IMR-90 (cell line): ENCODE data around the gene MBD2. TPM values are rescaled to one million over a fixed set of nuclear protein-coding genes. Genes with fewer than 3 reads are reported as not detected.

ENCODE experiments used
- ATAC-seq: fragments of 200-7000 bp; cut with Tn5 transposase; 2 replicates; pipeline ENCODE4 v1.9.1; 2020; ENCODE audit warnings: low read depth, mild to moderate bottlenecking, moderate library complexity
- BruUV-seq: library from RNA; stranded (reverse); fragments of 400-500 nt; replicated peaks from 2 replicates; lab custom pipeline; 2021; lab: Mats Ljungman, UMichigan
- CTCF ChIA-PET: fragments of 300-600 bp; formaldehyde crosslinking; extraction: SDS; loops from one replicate; lab custom pipeline; 2021; ENCODE audit warnings: antibody characterized with exemption; lab: Yijun Ruan, JAX
- POLR2A ChIA-PET: fragments of 300-600 bp; sonication (Branson Sonifier 250); formaldehyde crosslinking; loops from one replicate; lab custom pipeline; 2022; ENCODE audit warnings: antibody characterized with exemption; ENCODE audit not compliant: unreplicated experiment; lab: Charles Lee
- DNase-seq: peaks from one replicate; pipeline ENCODE4 v3.0.0; 2013
- H2AFZ ChIP-seq: replicated peaks from 2 replicates; pipeline ENCODE3; 2013; ENCODE audit warnings: low read length, mild to moderate bottlenecking; ENCODE audit not compliant: poor library complexity
- H2AK5ac ChIP-seq: 2 replicates; pipeline ENCODE4 v1.6.1; 2013; ENCODE audit warnings: low read depth, low read length, inconsistent platforms
- H2AK9ac ChIP-seq: replicated peaks from 2 replicates; pipeline ENCODE3; 2013; ENCODE audit warnings: mild to moderate bottlenecking, low read depth, low read length, moderate library complexity; ENCODE audit not compliant: poor library complexity
- H2BK120ac ChIP-seq: 2 replicates; pipeline ENCODE4 v1.6.1; 2013; ENCODE audit warnings: low read depth, low read length, inconsistent platforms
- H2BK15ac ChIP-seq: 3 replicates; pipeline ENCODE4 v1.6.1; 2013; ENCODE audit warnings: low read depth, low read length, inconsistent platforms
- H2BK20ac ChIP-seq: 2 replicates; pipeline ENCODE4 v1.6.1; 2013; ENCODE audit warnings: low read depth, mild to moderate bottlenecking, inconsistent platforms, low read length, moderate library complexity
- H2BK5ac ChIP-seq: 2 replicates; pipeline ENCODE4 v1.6.1; 2013; ENCODE audit warnings: mild to moderate bottlenecking, low read depth, low read length, inconsistent platforms; ENCODE audit not compliant: poor library complexity, severe bottlenecking
- H3K14ac ChIP-seq: replicated peaks from 2 replicates; pipeline ENCODE4 v1.6.1; 2013; ENCODE audit warnings: low read depth, low read length, inconsistent platforms
- H3K18ac ChIP-seq: 2 replicates; pipeline ENCODE4 v1.6.1; 2013; ENCODE audit warnings: low read depth, low read length, control low read depth
- H3K23ac ChIP-seq: 2 replicates; pipeline ENCODE4 v1.6.1; 2013; ENCODE audit warnings: low read depth, low read length, inconsistent platforms
- H3K27ac ChIP-seq: 2 replicates; pipeline ENCODE4 v1.5.1; 2013; ENCODE audit warnings: mild to moderate bottlenecking, control low read depth, low read length; ENCODE audit not compliant: insufficient read depth
- H3K27me3 ChIP-seq: 2 replicates; pipeline ENCODE4 v1.6.1; 2013; ENCODE audit warnings: low read length; ENCODE audit not compliant: control insufficient read depth, insufficient read depth
- H3K36me3 ChIP-seq: 2 replicates; pipeline ENCODE4 v1.6.1; 2013; ENCODE audit warnings: low read length, mixed read lengths; ENCODE audit not compliant: control insufficient read depth, insufficient read depth
- H3K4ac ChIP-seq: 2 replicates; pipeline ENCODE4 v1.6.1; 2013; ENCODE audit warnings: low read depth, low read length, inconsistent platforms
- H3K4me1 ChIP-seq: 2 replicates; pipeline ENCODE4 v1.6.1; 2013; ENCODE audit warnings: low read length, mixed read lengths; ENCODE audit not compliant: control insufficient read depth, insufficient read depth
- H3K4me2 ChIP-seq: 2 replicates; pipeline ENCODE4 v1.6.1; 2013; ENCODE audit warnings: low read depth, mild to moderate bottlenecking, control low read depth, low read length, moderate library complexity
- H3K4me3 ChIP-seq: 2 replicates; pipeline ENCODE4 v1.5.1; 2013; ENCODE audit warnings: low read depth, mild to moderate bottlenecking, control low read depth, low read length, moderate library complexity; ENCODE audit not compliant: insufficient read depth
- H3K56ac ChIP-seq: 2 replicates; pipeline ENCODE4 v1.6.1; 2013; ENCODE audit warnings: low read length, inconsistent platforms; ENCODE audit not compliant: insufficient read depth; ENCODE audit errors: extremely low read depth
- H3K79me1 ChIP-seq, 2 experiments: 2 replicates each; pipeline ENCODE4 v1.6.1; 2013; ENCODE audit warnings: low read length in 2 of 2, inconsistent platforms in 1 of 2, low read depth in 1 of 2
- H3K9ac ChIP-seq: 2 replicates; pipeline ENCODE4 v1.6.1; 2013; ENCODE audit warnings: low read depth, low read length, control low read depth
- H3K9me1 ChIP-seq: 2 replicates; pipeline ENCODE4 v1.6.1; 2013; ENCODE audit warnings: low read length, inconsistent platforms; ENCODE audit not compliant: insufficient read depth
- H3K9me3 ChIP-seq: 2 replicates; pipeline ENCODE4 v1.6.1; 2013; ENCODE audit warnings: low read length; ENCODE audit not compliant: control insufficient read depth, insufficient read depth
- H4K20me1 ChIP-seq: 2 replicates; pipeline ENCODE4 v1.6.1; 2013; ENCODE audit warnings: low read length, inconsistent platforms; ENCODE audit not compliant: insufficient read depth
- H4K5ac ChIP-seq: 2 replicates; pipeline ENCODE4 v1.6.1; 2013; ENCODE audit warnings: mild to moderate bottlenecking, low read depth, low read length, control low read depth
- H4K8ac ChIP-seq, 2 experiments: 2 replicates each; pipeline ENCODE4 v1.6.1; 2013; ENCODE audit warnings: low read depth in 2 of 2, low read length in 2 of 2, control low read depth in 1 of 2, inconsistent platforms in 1 of 2
- H4K91ac ChIP-seq: 2 replicates; pipeline ENCODE4 v1.6.1; 2013; ENCODE audit warnings: low read depth, low read length, inconsistent platforms; ENCODE audit not compliant: insufficient read depth
- MAZ ChIP-seq: IDR thresholded peaks from 2 replicates; pipeline ENCODE4 v1.6.1; 2012; ENCODE audit warnings: low read depth, mild to moderate bottlenecking, low read length, improper control_type of control experiment, moderate library complexity, borderline replicate concordance
- RCOR1 ChIP-seq: IDR thresholded peaks from 2 replicates; pipeline ENCODE4 v1.6.1; 2012; ENCODE audit warnings: mild to moderate bottlenecking, low read length, improper control_type of control experiment; ENCODE audit not compliant: insufficient replicate concordance
- RFX5 ChIP-seq: IDR thresholded peaks from 2 replicates; pipeline ENCODE4 v1.8.0; 2012; ENCODE audit warnings: low read depth, mild to moderate bottlenecking, low read length, moderate library complexity
- SMC3 ChIP-seq: fragments of 150-350 bp; IDR thresholded peaks from 2 replicates; pipeline ENCODE4 v1.6.1; 2016; ENCODE audit warnings: low read depth, mild to moderate bottlenecking, antibody characterized with exemption, low read length, moderate library complexity
- dilution Hi-C: fragments of 300-500 bp; cut with HindIII; formaldehyde crosslinking; loops from one replicate; pipeline ENCODE4 v1.14.3; 2018; ENCODE audit warnings: low sequenced_read_pairs; ENCODE audit not compliant: unreplicated experiment
- in situ Hi-C: fragments of 300-500 bp; cut with MboI; formaldehyde crosslinking; loops from 3 replicates; pipeline ENCODE4 v1.14.3; 2019; ENCODE audit warnings: low sequenced_read_pairs, inconsistent platforms, mixed read lengths
- intact Hi-C: fragments of 100-400 bp; cut with micrococcal nuclease; formaldehyde crosslinking; loops from 2 replicates; pipeline ENCODE4 v1.10.0; 2022
- polyA plus RNA-seq, 3 experiments: library from polyadenylated mRNA; depleted of rRNA; stranded (reverse); fragments of >200 nt; gene quantifications; 2 replicates each; pipeline ENCODE4 v1.2.3, GENCODE V29; 2012; ENCODE audit warnings: low replicate concordance in 1 of 3
- total RNA-seq: library from RNA; depleted of rRNA; stranded (reverse); fragments of >200 nt; gene quantifications from 2 replicates; pipeline ENCODE4 v1.2.3, GENCODE V29; 2012
- TF ChIP-seq, protein P1 (sequence below): conservative IDR thresholded peaks from 2 replicates; pipeline ENCODE4 v1.5.1; 2012; ENCODE audit warnings: mild to moderate bottlenecking, low read depth, low read length, improper control_type of control experiment

Gene MBD2
- total and polyA plus RNA-seq, 2 of the 4 experiments (the other 2 are of a cell fraction): 9.7 to 29.5 TPM

DNA sequence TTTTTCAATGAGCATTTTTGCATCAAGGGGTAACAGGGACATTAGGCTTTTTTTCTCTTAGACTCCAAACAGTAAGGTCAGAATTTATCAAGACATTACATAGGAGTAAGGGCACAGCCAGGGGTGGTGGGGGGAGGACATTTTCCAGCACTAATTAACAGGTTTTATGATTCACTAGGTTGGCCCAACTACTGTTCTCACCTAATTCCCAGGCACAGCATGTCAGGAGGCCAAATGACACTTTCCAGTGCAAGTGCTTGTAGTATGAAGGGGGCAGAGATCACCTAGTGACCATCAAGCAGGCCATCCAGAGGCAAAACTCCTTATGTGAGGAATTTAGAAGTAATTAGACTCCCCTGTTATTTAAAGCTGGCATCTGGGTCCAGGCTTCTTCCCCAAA is 3.9 kb upstream of the MBD2 start:
- no peak overlapping the region for H2AFZ ChIP-seq
- intact Hi-C loops: no loop called here
- H2AK5ac ChIP-seq: no peak overlapping the region
- no peaks in the 10 kb centered on the region for H3K36me3 ChIP-seq
- H2BK120ac ChIP-seq: no peak overlapping the region
- no peak overlapping the region for H4K8ac ChIP-seq
- peaks cover 0 to 3% of the 10 kb centered on the region in 2 experiments; a peak in 1 of 4 replicates for H3K79me1 ChIP-seq
- H3K4me1 ChIP-seq: no peaks in the 10 kb centered on the region
- H4K5ac ChIP-seq: no peak overlapping the region
- H3K56ac ChIP-seq: no peak overlapping the region
- H3K4me3 ChIP-seq: no peak overlapping the region
- no peaks in the 10 kb centered on the region for H3K9me3 ChIP-seq
- ChIA-PET POLR2A (no interaction called here), CTCF (interaction anchor here (1.2 kb wide), 1 partner anchor 12 kb away, joined by 3 read pairs; no protein-coding TSS in a partner anchor)
- no peak overlapping the region for H3K14ac ChIP-seq
- no peak overlapping the region for H3K9ac ChIP-seq
- no peak for DNase-seq
- no peak overlapping the region for H3K4me2 ChIP-seq
- no peaks in the 10 kb centered on the region for H3K9me1 ChIP-seq
- no peak overlapping the region for H2BK15ac ChIP-seq
- H4K91ac ChIP-seq: no peak overlapping the region
- H3K23ac ChIP-seq: no peak overlapping the region
- no peak overlapping the region for H2AK9ac ChIP-seq
- no peaks in the 10 kb centered on the region for H3K27me3 ChIP-seq
- H4K20me1 ChIP-seq: peaks cover 5% of the 10 kb centered on the region; the same call in 1 of the 2 replicates
- no peak for ATAC-seq
- H3K4ac ChIP-seq: no peak overlapping the region
- H2BK5ac ChIP-seq: no peak overlapping the region
- no peak overlapping the region for H2BK20ac ChIP-seq
- dilution Hi-C loops: no loop called here
- in situ Hi-C loops: no loop called here
- H3K18ac ChIP-seq: no peak overlapping the region
- no TSS peak for BruUV-seq
- H3K27ac ChIP-seq: no peak overlapping the region
- TF ChIP-seq RFX5: no peak
- TF ChIP-seq, protein P1, sequence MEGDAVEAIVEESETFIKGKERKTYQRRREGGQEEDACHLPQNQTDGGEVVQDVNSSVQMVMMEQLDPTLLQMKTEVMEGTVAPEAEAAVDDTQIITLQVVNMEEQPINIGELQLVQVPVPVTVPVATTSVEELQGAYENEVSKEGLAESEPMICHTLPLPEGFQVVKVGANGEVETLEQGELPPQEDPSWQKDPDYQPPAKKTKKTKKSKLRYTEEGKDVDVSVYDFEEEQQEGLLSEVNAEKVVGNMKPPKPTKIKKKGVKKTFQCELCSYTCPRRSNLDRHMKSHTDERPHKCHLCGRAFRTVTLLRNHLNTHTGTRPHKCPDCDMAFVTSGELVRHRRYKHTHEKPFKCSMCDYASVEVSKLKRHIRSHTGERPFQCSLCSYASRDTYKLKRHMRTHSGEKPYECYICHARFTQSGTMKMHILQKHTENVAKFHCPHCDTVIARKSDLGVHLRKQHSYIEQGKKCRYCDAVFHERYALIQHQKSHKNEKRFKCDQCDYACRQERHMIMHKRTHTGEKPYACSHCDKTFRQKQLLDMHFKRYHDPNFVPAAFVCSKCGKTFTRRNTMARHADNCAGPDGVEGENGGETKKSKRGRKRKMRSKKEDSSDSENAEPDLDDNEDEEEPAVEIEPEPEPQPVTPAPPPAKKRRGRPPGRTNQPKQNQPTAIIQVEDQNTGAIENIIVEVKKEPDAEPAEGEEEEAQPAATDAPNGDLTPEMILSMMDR: no peak
- TF ChIP-seq MAZ: no peak
- no peak for TF ChIP-seq SMC3
- TF ChIP-seq RCOR1: no peak
